Esophagus muscularis mucosa (tissue), 4 donors: ENCODE data around the gene PLD2.

Experiments used
- CTCF ChIP-seq, 3 experiments: fragments of 200-600 bp in 2 of 3; fragments of 450-650 bp in 1 of 3; sonication (generic) in 2 of 3; IDR thresholded peaks; one replicate each; pipeline ENCODE4 v1.5.1; 2017 to 2019; ENCODE audit warnings: antibody characterized with exemption in 3 of 3, mild to moderate bottlenecking in 2 of 3, moderate library complexity in 1 of 3
- EP300 ChIP-seq: sonication (generic); formaldehyde crosslinking; IDR thresholded peaks from one replicate; pipeline ENCODE4 v1.6.1; 2017; ENCODE audit warnings: antibody characterized with exemption
- POLR2A ChIP-seq: fragments of 450-650 bp; IDR thresholded peaks from one replicate; pipeline ENCODE4 v1.6.1; 2017; ENCODE audit warnings: antibody characterized with exemption, moderate library complexity, mild to moderate bottlenecking, low read depth
- POLR2AphosphoS5 ChIP-seq, 2 donors: sonication (generic); formaldehyde crosslinking; IDR thresholded peaks; one replicate each; pipeline ENCODE4 v1.6.1; 2017; ENCODE audit warnings: antibody characterized with exemption in 2 of 2

- TF ChIP-seq EP300 (no peak), CTCF (IDR thresholded peaks at IDR 0.05) (no peak), POLR2A (no peak), POLR2AphosphoS5 (IDR thresholded peaks at IDR 0.05) (no peak)
These were observed 1.4 kb downstream of the PLD2 start for GRCh38 chr17:4808378-4808767.
